ENCODE measurements around the gene SLC35D1. TPM values are rescaled to one million over a fixed set of nuclear protein-coding genes. Genes with fewer than 3 reads are reported as not detected.

SLC35D1 gene
- total and polyA plus RNA-seq, 2 of the 13 experiments (the other 11 are each of a cell fraction or from before 2014, with no cell fraction given): 12.4 to 41.5 TPM

- H3K9ac ChIP-seq (ENCODE audit: insufficient read depth, low read depth, low read length): no peak overlapping the region
- no TSS peak for BruUV-seq (replicated peaks)
- no peak for DNase-seq (ENCODE audit: low spot score)
- H3K27ac ChIP-seq (ENCODE audit: extremely low read length, insufficient read depth, low read length): no peak overlapping the region
- TF ChIP-seq ATF1 (CRISPR knock-in tag; IDR thresholded peaks at IDR 0.05) (no peak), ZNF512 (CRISPR knock-in tag; IDR thresholded peaks at IDR 0.05) (no peak), JUN (CRISPR knock-in tag; IDR thresholded peaks at IDR 0.05) (no peak), ZNF772 (CRISPR knock-in tag; IDR thresholded peaks at IDR 0.05) (no peak), MAZ (IDR thresholded peaks at IDR 0.05; ENCODE audit: borderline replicate concordance, low read depth, low read length) (no peak), MAZ (CRISPR knock-in tag; IDR thresholded peaks at IDR 0.05; ENCODE audit: low read depth) (no peak), TOPORS (CRISPR knock-in tag; IDR thresholded peaks at IDR 0.05) (no peak), SNRNP70 (IDR thresholded peaks at IDR 0.05; ENCODE audit: low read depth, low read length) (no peak), GLI4 (CRISPR knock-in tag; IDR thresholded peaks at IDR 0.05; ENCODE audit: borderline replicate concordance) (no peak)
- TF ChIP-seq, protein P1, sequence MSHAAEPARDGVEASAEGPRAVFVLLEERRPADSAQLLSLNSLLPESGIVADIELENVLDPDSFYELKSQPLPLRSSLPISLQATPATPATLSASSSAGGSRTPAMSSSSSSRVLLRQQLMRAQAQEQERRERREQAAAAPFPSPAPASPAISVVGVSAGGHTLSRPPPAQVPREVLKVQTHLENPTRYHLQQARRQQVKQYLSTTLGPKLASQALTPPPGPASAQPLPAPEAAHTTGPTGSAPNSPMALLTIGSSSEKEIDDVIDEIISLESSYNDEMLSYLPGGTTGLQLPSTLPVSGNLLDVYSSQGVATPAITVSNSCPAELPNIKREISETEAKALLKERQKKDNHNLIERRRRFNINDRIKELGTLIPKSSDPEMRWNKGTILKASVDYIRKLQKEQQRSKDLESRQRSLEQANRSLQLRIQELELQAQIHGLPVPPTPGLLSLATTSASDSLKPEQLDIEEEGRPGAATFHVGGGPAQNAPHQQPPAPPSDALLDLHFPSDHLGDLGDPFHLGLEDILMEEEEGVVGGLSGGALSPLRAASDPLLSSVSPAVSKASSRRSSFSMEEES (CRISPR knock-in tag; IDR thresholded peaks at IDR 0.05): no peak
- CTCF ChIA-PET (ENCODE audit: low intra/inter-chr PET ratio, low total read pairs): no interaction called here
- WGBS (ENCODE audit: low lambda C conversion rate): 98% methylated on average over 3 of the region's 3 CpGs
- POLR2A ChIA-PET: no interaction called here
- intact Hi-C loops (cut with micrococcal nuclease; ENCODE audit: unreplicated experiment): no loop called here
- H3K79me2 ChIP-seq (ENCODE audit: insufficient read depth, low read length): no peaks in the 10 kb centered on the region
- H3K36me3 ChIP-seq (replicated peaks in 1 of 2; ENCODE audit: control insufficient read depth in 1 of 2, insufficient read depth in 2 of 2, low read length in 2 of 2): peaks cover 2 to 54% of the 10 kb centered on the region in 2 experiments
- no peak for FAIRE-seq
- no peak for ATAC-seq
- H2AFZ ChIP-seq (ENCODE audit: low read length): no peak overlapping the region
- H3K9me3 ChIP-seq (ENCODE audit: low read length): no peaks in the 10 kb centered on the region
- in situ Hi-C loops (cut with HindIII; ENCODE audit: extremely low pct_ligation_motif_present, low pct_unique_long_range_greater_than_20kb): no loop called here
- H4K20me1 ChIP-seq (ENCODE audit: insufficient read depth, low read length): no peaks in the 10 kb centered on the region
- no peaks in the 10 kb centered on the region for H3K4me1 ChIP-seq (ENCODE audit: insufficient read depth, low read length)
- no peaks in the 10 kb centered on the region for H3K27me3 ChIP-seq (ENCODE audit: control insufficient read depth in 1 of 2, insufficient read depth in 2 of 2, low read length in 2 of 2)
- no peak overlapping the region for H3K4me2 ChIP-seq (ENCODE audit: low read depth, low read length)
- H3K4me3 ChIP-seq (replicated peaks in 1 of 3; ENCODE audit: insufficient read depth in 1 of 3, low read depth in 2 of 3, low read length in 3 of 3): no peak overlapping the region
These were observed 96.0 kb downstream of the SLC35D1 start for GRCh38 chr1:66957938-66958337.
